Bronchial epithelial cell (primary cell): ENCODE measurements around the gene NPDC1. TPM values are rescaled to one million over a fixed set of nuclear protein-coding genes. Genes with fewer than 3 reads are reported as not detected.
A peak's percentile ranks its signal among the peaks of the same experiment; 100 is the strongest.

ENCODE experiments used
- DNase-seq: peaks from one replicate; pipeline ENCODE4 v3.0.0-alpha.2; 2010; ENCODE audit warnings: low read depth
- FAIRE-seq: peaks from 2 replicates; lab custom pipeline; 2011; peaks lifted over from hg19 to GRCh38; lab: Jason Lieb, UNC
- H3K27me3 ChIP-seq: 2 replicates; pipeline ENCODE4 v1.5.1; 2011; ENCODE audit warnings: low read length; ENCODE audit not compliant: control insufficient read depth, insufficient read depth
- H3K36me3 ChIP-seq: 2 replicates; pipeline ENCODE4 v1.5.1; 2011; ENCODE audit warnings: low read length; ENCODE audit not compliant: control insufficient read depth, insufficient read depth
- H3K4me3 ChIP-seq: 2 replicates; pipeline ENCODE4 v1.5.1; 2011; ENCODE audit warnings: mild to moderate bottlenecking, low read depth, low read length, control low read depth
- total RNA-seq: library from RNA; depleted of rRNA; stranded (reverse); fragments of >200 nt; gene quantifications from 2 replicates; pipeline ENCODE4 v1.2.1, GENCODE V29; 2014
- TF ChIP-seq, protein P1 (sequence below): IDR thresholded peaks from 2 replicates; pipeline ENCODE4 v1.5.1; 2011; ENCODE audit warnings: mild to moderate bottlenecking, moderate library complexity, low read length, control low read depth, inconsistent platforms; ENCODE audit not compliant: insufficient read depth, severe bottlenecking

NPDC1 gene, protein sequence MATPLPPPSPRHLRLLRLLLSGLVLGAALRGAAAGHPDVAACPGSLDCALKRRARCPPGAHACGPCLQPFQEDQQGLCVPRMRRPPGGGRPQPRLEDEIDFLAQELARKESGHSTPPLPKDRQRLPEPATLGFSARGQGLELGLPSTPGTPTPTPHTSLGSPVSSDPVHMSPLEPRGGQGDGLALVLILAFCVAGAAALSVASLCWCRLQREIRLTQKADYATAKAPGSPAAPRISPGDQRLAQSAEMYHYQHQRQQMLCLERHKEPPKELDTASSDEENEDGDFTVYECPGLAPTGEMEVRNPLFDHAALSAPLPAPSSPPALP
- 5.5 and 10.5 TPM in 2 replicates for total RNA-seq

DNA sequence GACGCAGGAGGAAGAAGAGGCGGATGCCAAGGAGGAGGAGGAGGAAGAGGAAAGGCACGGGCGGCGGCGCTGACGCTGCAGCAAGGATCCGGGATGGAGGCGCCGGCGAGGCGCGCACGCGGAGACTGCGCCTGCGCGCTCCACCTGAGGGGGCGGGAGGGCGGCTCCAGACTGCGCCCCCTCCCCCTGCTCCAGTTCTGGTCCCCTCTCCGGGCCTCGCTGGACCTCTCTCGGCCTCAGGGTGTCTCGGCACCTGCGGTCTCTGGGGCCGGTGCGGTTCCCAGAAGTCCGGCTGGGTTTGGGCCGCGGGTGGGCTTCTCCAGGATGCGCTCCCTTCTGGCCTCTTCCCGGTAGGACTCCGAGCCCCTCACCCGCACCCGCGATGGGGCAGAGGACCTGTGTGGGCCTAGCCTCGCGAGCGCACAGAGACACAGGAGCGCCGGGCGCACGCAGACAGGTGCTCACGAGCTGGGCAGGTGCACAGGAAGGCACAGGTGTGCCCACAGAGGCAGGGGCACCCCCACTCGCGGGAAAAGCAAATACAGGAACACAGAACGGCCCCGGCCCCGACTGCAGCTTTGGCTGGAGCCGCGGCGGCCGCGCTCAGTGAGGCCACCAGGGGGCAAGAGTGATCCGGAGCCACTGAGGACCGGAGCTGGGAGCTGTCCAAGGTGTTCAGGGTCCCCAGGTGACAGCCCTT lies at the start of gene NPDC1:
Gene NPDC1 (minus strand): TSS at position 90 of the 700 bp plus-strand sequence. CDS start 188 bp downstream, outside the sequence.
- Histone ChIP-seq H3K36me3 (peaks cover 3% of the 10 kb centered on the region), H3K4me3 (peak within 1 kb of the TSS; percentile 63), H3K27me3 (peaks cover 4% of the 10 kb centered on the region)
- TF ChIP-seq, protein P1, sequence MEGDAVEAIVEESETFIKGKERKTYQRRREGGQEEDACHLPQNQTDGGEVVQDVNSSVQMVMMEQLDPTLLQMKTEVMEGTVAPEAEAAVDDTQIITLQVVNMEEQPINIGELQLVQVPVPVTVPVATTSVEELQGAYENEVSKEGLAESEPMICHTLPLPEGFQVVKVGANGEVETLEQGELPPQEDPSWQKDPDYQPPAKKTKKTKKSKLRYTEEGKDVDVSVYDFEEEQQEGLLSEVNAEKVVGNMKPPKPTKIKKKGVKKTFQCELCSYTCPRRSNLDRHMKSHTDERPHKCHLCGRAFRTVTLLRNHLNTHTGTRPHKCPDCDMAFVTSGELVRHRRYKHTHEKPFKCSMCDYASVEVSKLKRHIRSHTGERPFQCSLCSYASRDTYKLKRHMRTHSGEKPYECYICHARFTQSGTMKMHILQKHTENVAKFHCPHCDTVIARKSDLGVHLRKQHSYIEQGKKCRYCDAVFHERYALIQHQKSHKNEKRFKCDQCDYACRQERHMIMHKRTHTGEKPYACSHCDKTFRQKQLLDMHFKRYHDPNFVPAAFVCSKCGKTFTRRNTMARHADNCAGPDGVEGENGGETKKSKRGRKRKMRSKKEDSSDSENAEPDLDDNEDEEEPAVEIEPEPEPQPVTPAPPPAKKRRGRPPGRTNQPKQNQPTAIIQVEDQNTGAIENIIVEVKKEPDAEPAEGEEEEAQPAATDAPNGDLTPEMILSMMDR: peak; percentile 95
- DNase-seq: peak; percentile 52
- FAIRE-seq: no peak

GRCh38 chr9:137089232-137089947 lies 43.4 kb upstream of the NPDC1 start:
- no peak for FAIRE-seq
- TF ChIP-seq, protein P1: no peak
- H3K27me3 ChIP-seq: no peaks in the 10 kb centered on the region
- DNase-seq: no peak
- H3K36me3 ChIP-seq: peaks cover 7% of the 10 kb centered on the region
- H3K4me3 ChIP-seq: no peak overlapping the region

DNA sequence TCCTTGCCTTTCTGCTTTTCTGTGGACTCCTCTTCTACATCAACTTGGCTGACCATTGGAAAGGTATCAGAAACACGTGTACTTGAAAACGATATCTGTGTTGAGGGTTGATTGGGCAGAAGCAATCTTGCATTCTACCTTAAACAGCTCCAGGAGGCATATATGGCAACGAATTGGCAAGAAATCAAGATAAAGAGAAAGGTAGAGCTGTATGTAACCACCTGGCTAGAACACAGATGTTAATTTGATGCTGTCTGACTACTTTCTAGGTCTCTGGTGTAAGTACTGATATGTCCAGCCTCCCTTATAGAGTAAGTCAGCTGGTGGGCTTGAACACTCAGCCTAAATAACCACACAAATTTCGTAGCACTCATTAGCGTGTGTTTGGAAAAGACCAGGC lies 42.1 kb upstream of the NPDC1 start:
- Histone ChIP-seq H3K27me3 (no peaks in the 10 kb centered on the region), H3K36me3 (peaks cover 7% of the 10 kb centered on the region), H3K4me3 (no peak overlapping the region)
- DNase-seq (no peak), FAIRE-seq (no peak)
- TF ChIP-seq, protein P1: no peak

- FAIRE-seq: no peak
- Histone ChIP-seq H3K4me3 (peak overlapping the region; percentile 88), H3K27me3 (no peaks in the 10 kb centered on the region), H3K36me3 (peaks cover 10% of the 10 kb centered on the region)
- no peak for DNase-seq
- TF ChIP-seq, protein P1: no peak
These were observed 41.5 kb upstream of the NPDC1 start for GRCh38 chr9:137087409-137087925.

DNA sequence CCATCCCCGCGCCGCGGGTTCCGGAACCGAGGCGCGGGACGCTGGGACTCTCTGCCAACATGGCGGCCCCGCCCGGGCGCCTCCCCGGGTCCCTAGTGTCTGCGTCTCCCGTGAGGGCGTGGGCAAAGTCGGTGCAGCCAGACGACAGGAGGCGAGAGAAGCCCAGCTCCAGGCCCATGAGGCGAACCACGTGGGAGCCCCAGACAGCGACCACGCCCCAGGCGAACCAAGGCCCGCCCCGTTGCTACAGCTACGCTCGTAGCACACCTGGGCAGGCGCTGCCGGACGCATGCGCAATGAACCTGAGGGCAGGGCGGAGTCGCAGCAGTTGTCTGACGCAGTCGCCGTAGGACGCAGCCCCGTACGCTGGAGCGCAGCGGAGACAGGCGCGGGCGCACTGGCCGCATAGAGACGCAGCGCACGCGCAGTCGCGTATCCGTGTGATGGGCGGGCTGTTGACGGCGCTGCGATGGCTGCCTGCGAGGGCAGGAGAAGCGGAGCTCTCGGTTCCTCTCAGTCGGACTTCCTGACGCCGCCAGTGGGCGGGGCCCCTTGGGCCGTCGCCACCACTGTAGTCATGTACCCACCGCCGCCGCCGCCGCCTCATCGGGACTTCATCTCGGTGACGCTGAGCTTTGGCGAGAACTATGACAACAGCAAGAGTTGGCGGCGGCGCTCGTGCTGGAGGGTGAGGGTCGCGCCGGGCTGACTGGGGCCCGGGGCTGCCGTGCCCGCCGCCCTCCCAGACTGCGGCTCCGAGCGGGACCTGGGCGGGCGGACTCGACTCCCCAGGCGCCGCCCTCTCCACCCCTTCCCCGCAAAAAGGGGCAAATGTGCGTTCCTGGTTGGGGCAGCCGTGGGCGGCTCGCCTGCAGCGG lies 40.8 kb upstream of the NPDC1 start, which contains the start of gene MAN1B1:
Gene MAN1B1 (plus strand): TSS at position 455 of the 878 bp plus-strand sequence. CDS start 15 bp downstream, at position 470.
- Histone ChIP-seq H3K27me3 (no peaks in the 10 kb centered on the region), H3K36me3 (peaks cover 10% of the 10 kb centered on the region), H3K4me3 (peak within 1 kb of the TSS; percentile 88)
- FAIRE-seq: peak; percentile 75
- TF ChIP-seq, protein P1: no peak
- DNase-seq: peak; percentile 99
